Stomach (tissue), 4 donors: ENCODE measurements around the gene KLHDC8A.

Source experiments
- CTCF ChIP-seq, 7 experiments: fragments of 450-650 bp in 4 of 7; fragments of 200-600 bp in 3 of 7; sonication (generic) in 3 of 7; IDR thresholded peaks; one replicate each; pipeline ENCODE4 v1.5.1; 2016 to 2019; ENCODE audit warnings: antibody characterized with exemption in 7 of 7, control low read depth in 2 of 7, mild to moderate bottlenecking in 1 of 7
- POLR2A ChIP-seq, 4 donors: fragments of 450-650 bp; IDR thresholded peaks; one replicate each; pipeline ENCODE4 v1.6.1; 2016; ENCODE audit warnings: antibody characterized with exemption in 4 of 4, control low read depth in 2 of 4, mild to moderate bottlenecking in 1 of 4, moderate library complexity in 1 of 4

GRCh38 chr1:205391386-205391785 is 34.7 kb upstream of the KLHDC8A start:
- no peak for TF ChIP-seq POLR2A (IDR thresholded peaks at IDR 0.05)
- TF ChIP-seq CTCF (IDR thresholded peaks at IDR 0.05): no peak
